ENCODE results near the gene KLC3.
"Not testable (repeated sequence)": the region's sequence is repeated elsewhere in the genome, so short reads cannot be mapped to it uniquely, and the experiment has no call there.

DNA sequence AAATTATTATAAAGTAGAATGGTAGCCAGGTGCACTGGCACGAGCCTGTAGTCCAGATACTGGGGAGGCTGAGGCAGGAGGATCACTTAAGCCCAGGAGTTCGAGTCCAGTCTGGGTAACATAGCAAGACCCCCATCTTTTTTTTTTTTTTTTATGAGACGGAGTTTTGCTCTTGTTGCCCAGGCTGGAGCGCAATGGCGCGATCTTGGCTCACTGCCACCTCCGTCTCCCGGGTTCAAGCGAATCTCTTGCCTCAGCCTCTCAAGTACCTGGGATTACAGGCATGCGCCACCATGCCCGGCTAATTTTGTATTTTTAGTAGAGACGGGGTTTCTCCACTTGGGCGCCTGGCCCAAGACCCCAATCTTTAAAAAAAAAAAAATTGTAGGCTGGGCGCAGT lies 28.3 kb upstream of the KLC3 start:
- not testable (repeated sequence) for TF ChIP-seq CTCF, POLR2AphosphoS5 (IDR thresholded peaks at IDR 0.05)
